ENCODE results near the gene AVL9.

AVL9 gene

DNA sequence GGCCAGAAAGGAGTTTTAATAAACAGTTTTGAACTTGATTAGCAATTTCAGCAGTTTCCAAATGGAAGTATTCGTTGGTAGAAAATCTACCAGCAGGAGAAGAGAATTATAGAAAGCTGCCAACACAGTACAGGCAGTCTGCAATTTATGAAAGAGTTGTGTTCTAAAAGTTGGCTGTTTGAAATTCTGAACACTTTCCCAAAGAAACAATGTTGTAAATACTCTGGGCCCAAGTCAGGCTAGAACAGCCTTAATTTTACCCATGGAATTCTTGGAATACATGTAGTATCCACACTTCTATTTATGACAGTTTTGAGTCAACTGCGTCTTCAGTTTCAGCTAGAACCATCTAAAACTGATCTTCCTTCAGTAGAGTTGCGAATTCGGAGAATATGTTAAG lies 42.5 kb downstream of the AVL9 start:
- Histone ChIP-seq H3K36me3 (ENCODE audit: control insufficient read depth, insufficient read depth, low read length) (no peaks in the 10 kb centered on the region), H3K27me3 (ENCODE audit: control insufficient read depth, insufficient read depth, low read length) (no peaks in the 10 kb centered on the region), H3K4me1 (ENCODE audit: control insufficient read depth, insufficient read depth, low read length) (peaks cover 4% of the 10 kb centered on the region), H3K9me3 (ENCODE audit: control insufficient read depth, insufficient read depth, low read length) (no peaks in the 10 kb centered on the region), H3K4me3 (ENCODE audit: low read depth, low read length) (no peak overlapping the region), H3K9ac (ENCODE audit: low read depth, low read length) (no peak overlapping the region)

DNA sequence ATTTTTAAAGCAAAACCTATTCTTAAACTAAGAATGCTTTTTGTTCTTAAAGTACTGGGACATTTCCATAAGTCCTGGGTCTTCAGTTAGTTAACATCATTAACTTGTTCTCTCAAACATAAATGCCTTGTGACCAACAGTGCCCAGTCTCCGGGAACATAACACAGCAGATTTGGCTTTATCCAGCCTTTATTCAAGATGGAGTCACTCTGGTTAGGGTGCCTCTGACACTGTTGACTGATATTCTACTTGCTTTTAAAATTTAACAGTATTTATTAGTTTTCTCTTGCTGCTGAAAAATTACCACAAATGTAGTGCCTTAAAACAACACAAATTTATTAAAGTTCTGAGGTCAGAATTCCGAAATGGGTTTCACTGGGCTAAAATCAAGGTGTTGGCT lies 44.1 kb downstream of the AVL9 start:
- Histone ChIP-seq H3K4me1 (ENCODE audit: control insufficient read depth, insufficient read depth, low read length) (peaks cover 4% of the 10 kb centered on the region), H3K27me3 (ENCODE audit: control insufficient read depth, insufficient read depth, low read length) (no peaks in the 10 kb centered on the region), H3K9me3 (ENCODE audit: control insufficient read depth, insufficient read depth, low read length) (no peaks in the 10 kb centered on the region), H3K36me3 (ENCODE audit: control insufficient read depth, insufficient read depth, low read length) (no peaks in the 10 kb centered on the region), H3K4me3 (ENCODE audit: low read depth, low read length) (no peak overlapping the region), H3K9ac (ENCODE audit: low read depth, low read length) (no peak overlapping the region)

DNA sequence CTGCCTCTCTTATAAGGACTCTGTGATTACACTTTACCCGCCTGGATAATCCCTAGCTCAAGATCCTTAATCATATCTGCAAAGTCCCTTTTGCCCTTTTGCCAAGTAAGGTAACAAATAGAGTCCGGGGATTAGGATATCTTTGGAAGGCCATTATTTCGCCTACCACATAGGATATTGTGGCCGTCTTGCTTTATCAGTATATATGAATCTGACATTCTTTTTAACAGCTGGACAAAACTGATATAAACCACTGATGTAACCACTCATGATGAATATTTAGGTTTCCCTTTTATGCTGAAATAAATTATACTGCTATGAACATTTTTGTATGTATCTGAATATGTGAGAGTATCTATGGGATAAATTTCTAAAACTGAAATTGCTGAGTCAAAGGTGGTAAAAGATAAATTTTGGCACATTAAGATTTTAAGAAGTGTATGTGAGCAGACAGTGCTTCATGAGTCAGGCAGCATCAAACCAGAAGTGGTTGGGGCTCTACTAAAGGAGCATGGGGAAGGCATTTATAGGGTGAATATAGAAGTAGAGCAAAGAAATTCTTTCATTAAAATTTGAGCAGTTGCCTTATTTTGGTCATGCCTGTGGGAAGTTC lies 44.7 kb downstream of the AVL9 start:
- no peaks in the 10 kb centered on the region for H3K9me3 ChIP-seq (ENCODE audit: control insufficient read depth, insufficient read depth, low read length)
- no peak overlapping the region for H3K9ac ChIP-seq (ENCODE audit: low read depth, low read length)
- H3K27me3 ChIP-seq (ENCODE audit: control insufficient read depth, insufficient read depth, low read length), result no peaks in the 10 kb centered on the region
- no peak overlapping the region for H3K4me3 ChIP-seq (ENCODE audit: low read depth, low read length)
- no peaks in the 10 kb centered on the region for H3K36me3 ChIP-seq (ENCODE audit: control insufficient read depth, insufficient read depth, low read length)
- H3K4me1 ChIP-seq (ENCODE audit: control insufficient read depth, insufficient read depth, low read length), result peaks cover 4% of the 10 kb centered on the region

DNA sequence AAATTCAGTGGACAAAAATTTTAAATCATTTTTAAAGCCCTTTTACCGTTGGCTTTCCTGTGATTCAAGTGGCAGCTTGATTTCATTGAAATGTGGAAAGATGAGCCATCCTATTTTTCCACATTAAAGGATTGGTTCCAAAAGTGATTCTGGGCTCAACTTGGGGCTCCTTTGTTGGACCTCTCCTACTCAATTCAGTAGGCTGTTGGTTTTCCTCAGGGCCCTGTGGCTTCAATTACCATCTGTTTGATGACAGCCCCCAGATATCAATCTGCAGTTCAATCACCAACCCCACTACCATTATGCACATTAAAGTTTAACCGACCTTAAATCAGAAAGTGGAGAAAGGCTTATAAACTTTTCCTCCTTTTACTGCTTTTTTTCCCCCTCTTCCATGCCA lies 47.3 kb downstream of the AVL9 start:
- H3K9me3 ChIP-seq (ENCODE audit: control insufficient read depth, insufficient read depth, low read length), result no peaks in the 10 kb centered on the region
- no peak overlapping the region for H3K4me3 ChIP-seq (ENCODE audit: low read depth, low read length)
- peaks cover 1% of the 10 kb centered on the region for H3K36me3 ChIP-seq (ENCODE audit: control insufficient read depth, insufficient read depth, low read length)
- H3K27me3 ChIP-seq (ENCODE audit: control insufficient read depth, insufficient read depth, low read length), result no peaks in the 10 kb centered on the region
- no peak overlapping the region for H3K9ac ChIP-seq (ENCODE audit: low read depth, low read length)
- H3K4me1 ChIP-seq (ENCODE audit: control insufficient read depth, insufficient read depth, low read length), result no peaks in the 10 kb centered on the region

DNA sequence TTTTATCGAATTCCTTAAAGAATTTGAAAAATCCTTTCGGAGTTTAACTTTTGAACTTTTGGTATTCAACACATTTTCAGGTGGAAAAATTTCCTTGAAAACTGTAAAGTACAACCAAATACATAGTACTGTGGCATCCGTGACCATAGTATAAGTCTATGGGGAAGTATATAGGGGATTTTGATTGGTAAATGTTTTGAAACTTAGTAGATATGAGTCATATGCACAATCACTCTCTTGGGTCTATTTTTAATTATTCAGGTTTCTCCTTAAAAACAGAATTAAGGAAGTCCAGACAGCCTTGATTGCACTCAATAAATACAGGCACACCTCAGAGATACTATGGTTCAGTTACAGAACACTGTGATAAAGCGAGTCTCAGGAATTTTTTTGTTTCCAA lies 64.2 kb downstream of the AVL9 start:
- H3K9ac ChIP-seq (ENCODE audit: low read depth, low read length), result no peak overlapping the region
- H3K36me3 ChIP-seq (ENCODE audit: control insufficient read depth, insufficient read depth, low read length), result peaks cover 11% of the 10 kb centered on the region
- no peak overlapping the region for H3K4me3 ChIP-seq (ENCODE audit: low read depth, low read length)
- H3K4me1 ChIP-seq (ENCODE audit: control insufficient read depth, insufficient read depth, low read length), result no peaks in the 10 kb centered on the region
- H3K27me3 ChIP-seq (ENCODE audit: control insufficient read depth, insufficient read depth, low read length), result no peaks in the 10 kb centered on the region
- no peaks in the 10 kb centered on the region for H3K9me3 ChIP-seq (ENCODE audit: control insufficient read depth, insufficient read depth, low read length)

DNA sequence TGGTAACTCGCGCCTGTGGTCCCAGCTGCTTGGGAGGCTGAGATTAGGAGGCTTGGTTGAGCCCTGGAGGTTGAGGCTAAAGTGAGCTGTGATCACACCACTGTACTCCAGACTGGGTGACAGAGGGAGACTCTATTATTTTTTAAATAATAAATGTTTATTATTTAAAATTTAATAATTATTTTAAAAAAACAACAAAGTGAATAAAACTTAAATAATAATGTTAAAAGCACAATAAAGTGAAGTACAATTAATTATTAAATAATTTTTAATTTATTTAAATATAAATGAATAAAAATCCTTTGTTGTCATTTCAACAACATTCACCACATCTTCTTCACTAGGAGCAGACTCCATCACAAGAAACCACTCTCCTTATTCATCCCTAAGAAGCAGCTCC lies 64.8 kb downstream of the AVL9 start:
- Histone ChIP-seq H3K4me3 (ENCODE audit: low read depth, low read length) (no peak overlapping the region), H3K9ac (ENCODE audit: low read depth, low read length) (no peak overlapping the region), H3K9me3 (ENCODE audit: control insufficient read depth, insufficient read depth, low read length) (no peaks in the 10 kb centered on the region), H3K27me3 (ENCODE audit: control insufficient read depth, insufficient read depth, low read length) (no peaks in the 10 kb centered on the region), H3K36me3 (ENCODE audit: control insufficient read depth, insufficient read depth, low read length) (peaks cover 8% of the 10 kb centered on the region), H3K4me1 (ENCODE audit: control insufficient read depth, insufficient read depth, low read length) (no peaks in the 10 kb centered on the region)

DNA sequence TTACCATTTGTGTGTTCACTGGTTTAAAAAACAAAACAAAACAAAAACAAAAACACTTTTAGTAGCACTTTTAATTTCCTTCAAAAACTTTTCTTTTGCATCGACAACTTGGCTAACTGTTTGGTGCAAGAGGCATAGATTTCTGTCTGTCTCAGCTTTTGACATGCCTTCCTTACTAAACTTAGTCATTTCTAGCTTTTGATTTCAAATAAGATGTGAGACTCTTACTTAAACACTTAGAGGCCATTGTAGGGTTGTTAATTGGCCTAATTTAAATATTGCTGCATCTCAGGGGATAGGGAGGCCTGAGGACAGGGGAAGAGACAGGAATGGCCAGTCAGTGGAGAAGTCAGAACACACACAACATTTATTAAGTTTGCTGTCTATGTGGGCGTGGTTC lies 66.3 kb downstream of the AVL9 start:
- no peaks in the 10 kb centered on the region for H3K27me3 ChIP-seq (ENCODE audit: control insufficient read depth, insufficient read depth, low read length)
- peaks cover 8% of the 10 kb centered on the region for H3K36me3 ChIP-seq (ENCODE audit: control insufficient read depth, insufficient read depth, low read length)
- no peaks in the 10 kb centered on the region for H3K4me1 ChIP-seq (ENCODE audit: control insufficient read depth, insufficient read depth, low read length)
- H3K9me3 ChIP-seq (ENCODE audit: control insufficient read depth, insufficient read depth, low read length), result no peaks in the 10 kb centered on the region
- H3K4me3 ChIP-seq (ENCODE audit: low read depth, low read length), result no peak overlapping the region
- no peak overlapping the region for H3K9ac ChIP-seq (ENCODE audit: low read depth, low read length)

DNA sequence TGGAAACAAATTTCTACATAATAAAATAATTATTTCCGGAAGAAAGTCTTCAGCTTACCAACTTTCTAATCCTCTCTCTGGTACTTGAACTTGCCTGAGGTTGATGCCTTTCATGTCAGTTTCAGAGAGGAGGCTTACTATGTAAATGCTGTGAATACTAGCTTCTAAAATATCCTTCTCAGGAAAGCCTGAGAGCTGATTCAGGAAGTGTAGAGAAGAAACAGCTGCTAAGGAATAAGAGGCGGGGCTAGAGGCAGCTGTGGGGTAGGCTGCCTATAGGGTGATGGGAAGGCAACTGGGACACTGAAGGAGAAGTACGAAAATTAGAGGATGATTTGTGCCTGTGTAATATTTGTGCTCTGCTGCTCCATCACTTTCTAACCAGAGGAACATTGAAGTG lies 69.3 kb downstream of the AVL9 start:
- no peaks in the 10 kb centered on the region for H3K4me1 ChIP-seq (ENCODE audit: control insufficient read depth, insufficient read depth, low read length)
- H3K9me3 ChIP-seq (ENCODE audit: control insufficient read depth, insufficient read depth, low read length), result no peaks in the 10 kb centered on the region
- H3K4me3 ChIP-seq (ENCODE audit: low read depth, low read length), result no peak overlapping the region
- H3K27me3 ChIP-seq (ENCODE audit: control insufficient read depth, insufficient read depth, low read length), result no peaks in the 10 kb centered on the region
- H3K9ac ChIP-seq (ENCODE audit: low read depth, low read length), result no peak overlapping the region
- H3K36me3 ChIP-seq (ENCODE audit: control insufficient read depth, insufficient read depth, low read length), result peaks cover 3% of the 10 kb centered on the region

DNA sequence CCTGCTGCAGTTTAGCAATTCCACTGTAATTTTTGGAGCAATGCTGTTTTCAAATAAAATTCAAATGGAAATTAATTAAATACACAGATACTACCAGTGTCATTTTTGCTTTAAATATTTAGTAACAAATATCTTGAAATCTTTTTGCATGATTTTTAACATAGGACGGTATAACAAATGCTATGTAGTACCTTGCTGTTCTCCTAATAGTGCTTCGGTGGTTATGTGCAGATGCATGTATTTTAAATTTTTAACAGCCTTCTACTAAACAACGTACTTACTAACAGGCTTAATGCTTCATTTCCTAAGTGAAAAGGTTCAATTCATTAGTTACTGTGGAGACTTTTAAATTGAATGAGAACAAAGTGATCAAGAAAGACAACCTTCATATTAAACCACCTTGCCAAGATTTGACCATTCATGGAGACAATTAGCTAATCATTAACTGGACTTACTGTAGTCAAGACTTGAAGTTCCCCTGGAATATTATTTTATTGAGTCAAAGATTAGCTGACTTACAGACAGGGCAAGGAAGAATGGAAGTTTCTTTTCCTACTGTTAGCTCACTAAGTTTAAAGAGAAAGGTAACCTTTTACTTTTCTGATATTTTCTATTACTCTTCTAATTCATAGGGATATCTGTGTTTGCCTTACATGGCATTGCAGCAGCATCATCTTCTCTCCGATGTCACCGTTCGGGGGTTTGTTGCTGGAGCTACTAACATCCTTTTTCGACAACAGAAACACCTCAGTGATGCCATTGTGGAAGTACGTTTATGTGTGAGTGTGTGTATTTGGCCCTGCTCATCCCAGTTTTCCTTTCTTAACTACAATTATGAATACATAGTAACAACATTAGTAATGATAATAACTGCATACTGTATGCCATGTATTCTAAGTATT lies 74.3 kb downstream of the AVL9 start:
- H3K36me3 ChIP-seq (ENCODE audit: control insufficient read depth, insufficient read depth, low read length), result peaks cover 10% of the 10 kb centered on the region
- no peaks in the 10 kb centered on the region for H3K9me3 ChIP-seq (ENCODE audit: control insufficient read depth, insufficient read depth, low read length)
- no peak overlapping the region for H3K4me3 ChIP-seq (ENCODE audit: low read depth, low read length)

DNA sequence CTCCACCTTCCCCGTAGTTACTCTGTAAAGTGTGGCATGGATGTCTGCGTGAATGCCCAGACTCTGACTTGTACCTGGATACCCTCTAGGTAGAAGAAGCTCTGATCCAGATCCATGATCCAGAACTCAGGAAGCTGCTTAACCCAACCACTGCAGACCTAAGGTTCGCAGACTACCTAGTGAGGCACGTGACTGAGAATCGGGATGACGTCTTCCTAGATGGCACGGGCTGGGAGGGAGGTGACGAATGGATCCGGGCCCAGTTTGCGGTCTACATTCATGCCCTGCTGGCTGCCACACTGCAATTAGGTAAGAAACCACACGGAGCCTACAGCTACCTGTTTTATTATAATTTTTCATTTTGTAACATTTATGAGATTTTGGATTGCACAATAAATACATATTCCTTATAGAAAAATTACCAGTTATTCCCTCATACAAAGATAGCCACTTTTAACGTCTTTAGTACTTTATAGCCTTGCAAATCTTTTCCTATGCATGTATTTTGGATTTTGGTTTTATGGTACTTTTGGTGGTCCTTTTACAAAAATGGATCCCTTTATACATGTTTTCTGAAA lies 77.9 kb downstream of the AVL9 start:
- H3K4me1 ChIP-seq (ENCODE audit: control insufficient read depth, insufficient read depth, low read length), result no peaks in the 10 kb centered on the region
- peaks cover 10% of the 10 kb centered on the region for H3K36me3 ChIP-seq (ENCODE audit: control insufficient read depth, insufficient read depth, low read length)
- no peak overlapping the region for H3K9ac ChIP-seq (ENCODE audit: low read depth, low read length)
- no peaks in the 10 kb centered on the region for H3K9me3 ChIP-seq (ENCODE audit: control insufficient read depth, insufficient read depth, low read length)
- H3K4me3 ChIP-seq (ENCODE audit: low read depth, low read length), result no peak overlapping the region
- H3K27me3 ChIP-seq (ENCODE audit: control insufficient read depth, insufficient read depth, low read length), result no peaks in the 10 kb centered on the region

More for the DNA sequence above, 74.3 kb downstream of the AVL9 start:
- Histone ChIP-seq H3K4me1 (ENCODE audit: control insufficient read depth, insufficient read depth, low read length) (no peaks in the 10 kb centered on the region), H3K9ac (ENCODE audit: low read depth, low read length) (no peak overlapping the region), H3K27me3 (ENCODE audit: control insufficient read depth, insufficient read depth, low read length) (no peaks in the 10 kb centered on the region)

DNA sequence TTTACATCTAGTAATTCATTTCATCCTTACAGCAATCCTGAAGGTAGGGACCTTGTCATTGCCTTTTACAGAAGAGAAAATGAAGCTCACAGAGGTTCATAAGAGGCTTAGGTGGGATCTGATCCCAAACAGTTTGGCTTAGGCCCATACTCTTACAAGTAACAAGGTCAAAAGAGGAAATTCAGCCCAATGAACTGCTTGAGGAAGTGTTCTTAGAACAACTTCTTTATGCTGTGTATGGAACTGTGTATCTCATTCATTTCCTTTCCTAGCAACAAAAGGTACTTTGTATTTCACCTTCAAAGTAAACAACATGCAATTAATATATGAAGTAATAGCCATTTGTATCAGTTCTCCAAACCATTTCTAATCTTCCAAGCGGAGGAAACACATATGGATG lies 79.3 kb downstream of the AVL9 start:
- no peaks in the 10 kb centered on the region for H3K4me1 ChIP-seq (ENCODE audit: control insufficient read depth, insufficient read depth, low read length)
- no peaks in the 10 kb centered on the region for H3K9me3 ChIP-seq (ENCODE audit: control insufficient read depth, insufficient read depth, low read length)
- H3K9ac ChIP-seq (ENCODE audit: low read depth, low read length), result no peak overlapping the region
- H3K4me3 ChIP-seq (ENCODE audit: low read depth, low read length), result no peak overlapping the region
- H3K27me3 ChIP-seq (ENCODE audit: control insufficient read depth, insufficient read depth, low read length), result no peaks in the 10 kb centered on the region
- H3K36me3 ChIP-seq (ENCODE audit: control insufficient read depth, insufficient read depth, low read length), result peaks cover 10% of the 10 kb centered on the region

DNA sequence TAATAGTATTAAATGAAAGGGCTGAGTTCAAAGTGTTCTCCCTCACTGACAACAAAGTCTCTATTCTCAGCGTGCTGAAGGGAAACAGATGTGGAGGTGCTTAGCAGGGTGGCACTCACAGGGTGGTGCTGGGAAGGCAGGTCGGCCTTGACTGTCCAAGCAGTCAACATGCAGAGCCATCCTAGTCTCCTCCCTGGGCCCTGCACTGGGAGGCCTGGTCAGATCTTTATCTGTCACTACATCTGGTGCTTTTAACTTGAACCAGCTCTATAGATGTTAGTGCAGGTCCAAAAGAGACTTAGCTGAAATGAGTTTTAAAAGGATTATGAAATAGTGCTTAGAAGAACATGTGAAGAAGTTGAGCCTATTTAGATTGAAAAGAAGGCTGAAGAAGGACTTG lies 82.1 kb downstream of the AVL9 start:
- Histone ChIP-seq H3K27me3 (ENCODE audit: control insufficient read depth, insufficient read depth, low read length) (no peaks in the 10 kb centered on the region), H3K4me1 (ENCODE audit: control insufficient read depth, insufficient read depth, low read length) (no peaks in the 10 kb centered on the region), H3K9me3 (ENCODE audit: control insufficient read depth, insufficient read depth, low read length) (no peaks in the 10 kb centered on the region), H3K4me3 (ENCODE audit: low read depth, low read length) (no peak overlapping the region), H3K36me3 (ENCODE audit: control insufficient read depth, insufficient read depth, low read length) (peaks cover 18% of the 10 kb centered on the region), H3K9ac (ENCODE audit: low read depth, low read length) (no peak overlapping the region)
